Cerebellar nuclear complex (tissue), 1 donor: ENCODE measurements around the gene LDLR.
"Not testable (repeated sequence)": the region's sequence is repeated elsewhere in the genome, so short reads cannot be mapped to it uniquely, and the experiment has no call there.

Experiments used
- DNase-seq, 2 experiments: peaks; one replicate each; lab custom pipeline; 2025; lab: John Stamatoyannopoulos, UW

The LDLR gene

DNA sequence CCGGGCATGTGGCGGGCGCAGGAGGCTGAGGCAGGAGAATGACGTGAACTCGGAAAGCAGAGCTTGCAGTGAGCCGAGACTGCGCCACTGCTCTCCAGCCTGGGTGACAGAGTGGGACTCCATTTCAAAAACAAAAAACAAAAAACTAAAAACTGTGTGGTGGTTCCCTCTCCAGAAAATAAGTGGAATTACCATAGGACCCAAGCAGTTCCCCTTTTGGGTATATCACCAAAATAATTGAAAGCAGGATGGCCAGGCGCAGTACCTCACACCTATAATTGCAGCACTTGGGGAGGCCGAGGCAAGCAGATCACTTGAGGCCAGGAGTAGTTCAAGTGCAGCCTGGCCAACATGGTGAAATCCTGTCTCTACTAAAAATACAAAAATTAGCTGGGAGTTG, 15.7 kb upstream of the LDLR start:
- DNase-seq, result no peak

DNA sequence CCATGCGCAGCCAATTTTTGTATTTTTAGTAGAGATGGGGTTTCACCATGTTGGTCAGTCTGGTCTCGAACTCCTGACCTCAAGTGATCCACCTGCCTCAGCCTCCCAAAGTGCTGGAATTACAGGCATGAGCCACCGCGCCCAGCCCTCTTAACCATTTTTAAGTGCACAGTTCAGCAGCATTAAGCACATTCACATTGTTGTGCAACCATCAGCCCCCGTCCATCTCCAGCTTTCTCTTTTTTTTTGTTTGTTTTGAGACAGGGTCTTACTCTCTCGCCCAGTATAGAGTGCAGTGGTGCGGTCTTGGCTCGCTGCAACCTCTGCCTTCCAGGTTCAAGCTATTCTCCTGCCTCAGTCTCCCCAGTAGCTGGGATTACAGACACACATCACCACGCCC, 12.5 kb upstream of the LDLR start:
- not testable (repeated sequence) for DNase-seq

DNA sequence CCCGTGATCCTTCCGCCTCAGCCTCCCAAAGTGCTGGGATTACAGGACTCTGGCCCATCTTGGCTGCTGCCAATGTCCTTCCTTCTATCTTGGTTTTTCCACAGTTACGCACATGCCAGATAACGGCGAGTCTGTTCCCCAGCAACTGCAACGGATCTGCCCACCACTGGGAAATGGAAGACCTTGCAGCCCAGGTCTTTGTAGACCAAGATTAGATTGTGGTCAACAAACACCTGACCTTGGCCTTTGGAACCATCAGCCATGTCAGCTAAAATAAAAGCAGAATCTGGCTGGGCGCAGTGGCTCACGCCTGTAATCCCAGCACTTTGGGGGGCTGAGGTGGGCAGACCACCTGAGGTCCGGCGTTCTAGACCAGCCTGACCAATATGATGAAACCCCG, 10.4 kb upstream of the LDLR start:
- DNase-seq, result no peak

- DNase-seq, result no peak
Measured at GRCh38 chr19:11079999-11080398, 9.3 kb upstream of the LDLR start.

GRCh38 chr19:11087870-11088505, 1.3 kb upstream of the LDLR start:
- DNase-seq, result no peak

GRCh38 chr19:11088506-11089253, 583 bp upstream of the LDLR start:
- DNase-seq, result no peak

- not testable (repeated sequence) for DNase-seq
Measured at GRCh38 chr19:11090014-11090263, 676 bp downstream of the LDLR start.

- DNase-seq, result peak; percentile 81 to 90
Measured at GRCh38 chr19:11090264-11090996, 1.2 kb downstream of the LDLR start.

DNA sequence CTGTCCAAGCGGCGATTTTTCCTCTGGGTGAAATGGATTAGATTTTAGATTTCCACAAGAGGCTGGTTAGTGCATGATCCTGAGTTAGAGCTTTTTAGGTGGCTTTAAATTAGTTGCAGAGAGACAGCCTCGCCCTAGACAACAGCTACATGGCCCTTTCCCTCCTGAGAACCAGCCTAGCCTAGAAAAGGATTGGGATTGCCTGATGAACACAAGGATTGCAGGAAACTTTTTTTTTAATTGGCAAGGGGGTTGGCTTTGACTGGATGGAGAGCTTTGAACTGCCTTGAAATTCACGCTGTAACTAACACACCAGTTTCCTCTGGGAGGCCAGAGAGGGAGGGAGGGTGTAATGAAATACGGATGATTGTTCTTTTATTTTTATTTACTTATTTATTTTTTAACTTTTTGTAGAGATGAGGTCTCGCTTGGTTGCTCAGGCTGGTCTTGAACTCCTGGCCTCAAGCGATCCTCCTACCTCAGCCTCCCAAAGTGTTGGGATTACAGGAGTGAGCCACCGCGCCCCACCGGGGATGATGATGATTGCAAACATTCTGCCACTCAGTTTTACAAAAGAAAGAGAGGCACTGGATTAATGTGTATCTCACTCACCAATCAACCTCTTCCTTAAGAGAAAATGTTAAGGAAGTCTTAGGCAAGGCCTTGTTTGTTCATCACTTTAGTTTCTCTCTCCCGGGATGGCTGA, 1.9 kb downstream of the LDLR start:
- no peak for DNase-seq

- no peak for DNase-seq
Measured at GRCh38 chr19:11091703-11092153, 2.5 kb downstream of the LDLR start.

DNA sequence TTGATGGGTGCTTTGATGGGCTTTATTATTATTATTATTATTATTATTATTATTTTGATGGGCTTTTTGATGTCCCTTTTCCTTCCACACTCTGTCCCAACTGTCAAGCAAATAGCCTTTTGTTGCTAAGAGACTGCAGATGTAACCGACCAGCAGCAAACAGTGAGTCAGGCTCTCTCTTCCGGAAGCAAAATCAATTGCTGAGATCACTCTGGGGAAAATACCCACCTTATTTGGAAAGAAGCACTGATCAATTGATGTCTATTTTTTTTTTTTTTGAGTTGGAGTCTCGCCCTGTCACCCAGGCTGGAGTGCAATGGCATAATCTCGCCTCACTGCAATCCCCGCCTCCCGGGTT, 2.9 kb downstream of the LDLR start:
- DNase-seq, result no peak

DNA sequence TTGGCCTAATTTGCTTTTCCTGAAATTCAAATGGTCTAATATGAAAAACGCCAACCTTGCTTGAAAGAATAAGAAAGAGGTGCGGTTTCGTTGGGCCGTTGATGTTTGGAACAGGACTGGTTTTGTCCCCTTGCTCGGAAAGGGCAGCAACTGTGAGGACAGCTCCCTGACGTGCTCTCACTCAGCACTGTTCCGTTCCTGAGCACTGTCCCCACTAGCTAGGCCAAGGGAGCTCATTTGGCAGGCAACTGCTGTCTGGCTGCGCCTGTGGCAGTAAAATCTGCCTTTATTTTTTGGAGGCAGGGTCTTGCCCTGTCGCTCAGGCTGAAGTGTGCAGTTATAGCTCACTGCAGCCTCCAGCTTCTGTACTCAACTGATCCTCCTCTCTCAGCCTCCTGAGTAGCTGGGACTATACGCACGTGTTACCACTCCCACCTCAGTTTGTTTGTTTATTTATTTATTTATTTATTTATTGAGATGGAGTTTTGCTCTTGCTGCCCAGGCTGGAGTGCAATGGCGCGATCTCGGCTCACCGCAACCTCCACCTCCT, 4.5 kb downstream of the LDLR start:
- no peak for DNase-seq

- no peak for DNase-seq
Measured at GRCh38 chr19:11094520-11094894, 5.2 kb downstream of the LDLR start.

GRCh38 chr19:11096210-11096841, 7.1 kb downstream of the LDLR start:
- no peak for DNase-seq

DNA sequence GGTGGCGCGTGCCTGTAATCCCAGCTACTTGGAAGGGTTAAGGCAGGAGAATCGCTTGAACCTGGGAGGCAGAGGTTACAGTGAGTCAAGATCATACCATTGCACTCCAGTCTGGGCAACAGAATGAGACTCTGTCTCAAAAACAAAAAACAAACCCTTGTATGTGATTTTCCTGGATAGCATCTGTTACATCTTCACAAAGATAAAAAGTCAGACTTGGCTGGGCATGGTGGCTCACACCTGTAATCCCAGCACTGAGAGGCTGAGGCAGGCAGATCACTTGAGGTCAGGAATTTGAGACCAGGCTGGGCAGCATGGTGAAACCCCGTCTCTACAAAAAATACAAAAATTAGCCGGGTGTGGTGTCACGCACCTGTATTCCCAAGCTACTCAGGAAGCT, 8.1 kb downstream of the LDLR start:
- DNase-seq, result not testable (repeated sequence)

DNA sequence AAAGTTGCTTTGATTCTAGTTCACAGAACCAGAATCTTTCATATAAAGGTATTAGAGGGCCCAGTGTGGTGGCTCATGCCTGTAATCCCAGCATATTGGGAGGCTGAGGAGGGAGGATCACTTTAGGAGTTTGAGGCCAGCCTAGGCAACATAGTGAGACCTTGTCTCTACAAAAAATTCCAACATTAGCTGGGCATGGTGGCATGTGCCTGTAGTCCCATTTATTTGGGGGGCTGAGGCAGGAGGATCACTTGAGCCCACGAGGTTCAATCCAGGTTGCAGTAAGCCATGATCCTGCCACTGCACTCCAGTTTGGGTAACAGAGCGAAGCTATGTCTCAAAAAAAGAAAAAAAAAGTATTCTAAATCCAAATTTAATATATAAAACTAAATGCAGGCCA, 9.1 kb downstream of the LDLR start:
- DNase-seq, result no peak

- DNase-seq, result no peak
Measured at GRCh38 chr19:11098861-11099260, 9.6 kb downstream of the LDLR start.

- no peak for DNase-seq
Measured at GRCh38 chr19:11100049-11100448, 10.8 kb downstream of the LDLR start.

DNA sequence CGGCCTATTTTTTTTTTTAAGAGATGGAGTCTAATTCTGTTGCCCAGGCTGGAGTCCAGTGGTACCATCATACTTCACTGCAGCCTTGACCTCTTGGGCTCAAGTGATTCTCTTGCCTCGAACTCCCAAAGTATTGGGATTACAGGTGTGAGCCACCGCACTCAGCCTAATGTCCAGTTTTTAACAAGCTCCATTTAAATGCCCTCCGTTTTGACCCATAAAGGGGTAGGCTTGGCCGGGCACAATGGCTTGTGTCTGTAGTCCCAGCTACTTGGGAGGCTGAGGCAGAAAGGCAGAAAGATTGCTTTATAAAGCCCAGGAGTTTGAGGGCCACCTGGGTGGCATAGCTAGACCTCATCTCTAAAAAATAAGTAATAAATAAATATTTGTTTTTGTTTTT, 11.8 kb downstream of the LDLR start:
- no peak for DNase-seq

GRCh38 chr19:11102944-11103343, 13.7 kb downstream of the LDLR start:
- DNase-seq, result no peak

DNA sequence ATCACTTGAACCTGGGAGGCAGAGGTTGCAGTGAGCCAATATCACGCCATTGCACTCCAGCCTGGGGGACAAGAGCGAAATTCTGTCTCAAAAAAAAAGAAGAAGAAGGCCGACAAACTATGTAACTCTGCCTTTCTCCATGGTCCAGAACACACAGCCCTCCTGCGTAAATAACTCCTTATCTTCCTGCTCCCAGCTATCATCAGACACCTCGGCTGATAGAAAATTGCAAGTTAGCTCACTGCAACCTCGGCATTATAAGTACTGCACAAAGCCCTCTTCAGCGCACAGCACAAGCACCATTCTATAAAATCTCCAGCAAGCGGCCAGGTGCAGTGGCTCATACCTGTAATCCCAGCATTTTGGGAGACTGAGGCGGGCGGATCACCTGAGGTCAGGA, 14.4 kb downstream of the LDLR start:
- DNase-seq, result not testable (repeated sequence)

DNA sequence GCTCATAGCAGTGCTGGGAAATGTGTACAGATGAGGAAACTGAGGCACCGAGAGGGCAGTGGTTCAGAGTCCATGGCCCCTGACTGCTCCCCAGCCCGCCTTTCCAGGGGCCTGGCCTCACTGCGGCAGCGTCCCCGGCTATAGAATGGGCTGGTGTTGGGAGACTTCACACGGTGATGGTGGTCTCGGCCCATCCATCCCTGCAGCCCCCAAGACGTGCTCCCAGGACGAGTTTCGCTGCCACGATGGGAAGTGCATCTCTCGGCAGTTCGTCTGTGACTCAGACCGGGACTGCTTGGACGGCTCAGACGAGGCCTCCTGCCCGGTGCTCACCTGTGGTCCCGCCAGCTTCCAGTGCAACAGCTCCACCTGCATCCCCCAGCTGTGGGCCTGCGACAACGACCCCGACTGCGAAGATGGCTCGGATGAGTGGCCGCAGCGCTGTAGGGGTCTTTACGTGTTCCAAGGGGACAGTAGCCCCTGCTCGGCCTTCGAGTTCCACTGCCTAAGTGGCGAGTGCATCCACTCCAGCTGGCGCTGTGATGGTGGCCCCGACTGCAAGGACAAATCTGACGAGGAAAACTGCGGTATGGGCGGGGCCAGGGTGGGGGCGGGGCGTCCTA, 15.9 kb downstream of the LDLR start:
- no peak for DNase-seq
